RWPE1 (cell line): ENCODE measurements around the gene PKNOX2.

Experiments used
- CTCF ChIA-PET: fragments of 350-600 bp; sonication (Branson Sonifier 250); formaldehyde crosslinking; extraction: SDS; loops from one replicate; lab custom pipeline; 2021; lab: Yijun Ruan, JAX
- POLR2A ChIA-PET: fragments of 400-600 bp; formaldehyde crosslinking; extraction: SDS; loops from one replicate; lab custom pipeline; 2020; ENCODE audit warnings: antibody characterized with exemption; ENCODE audit not compliant: low non-redundant PET; lab: Yijun Ruan, JAX
- DNase-seq: peaks from one replicate; pipeline ENCODE4 v3.0.0; 2012; ENCODE audit warnings: low spot score
- H3K27ac ChIP-seq: fragments of 450-650 bp; 2 replicates; pipeline ENCODE4 v1.5.1; 2017
- CTCF ChIP-seq: fragments of 450-650 bp; conservative IDR thresholded peaks from 2 replicates; pipeline ENCODE4 v1.5.1; 2017; ENCODE audit warnings: low read depth, mild to moderate bottlenecking

The PKNOX2 gene

GRCh38 chr11:125262194-125262829 lies 97.8 kb downstream of the PKNOX2 start:
- POLR2A ChIA-PET = no interaction called here
- no peak for TF ChIP-seq CTCF
- no peak for DNase-seq
- CTCF ChIA-PET = interaction anchor here (0.6 kb wide), 1 partner anchor 11 kb away, joined by 3 read pairs; no protein-coding TSS in a partner anchor
- no peak overlapping the region for H3K27ac ChIP-seq

- CTCF ChIA-PET = interaction anchor here (0.6 kb wide), 1 partner anchor 11 kb away, joined by 3 read pairs; no protein-coding TSS in a partner anchor
- H3K27ac ChIP-seq = no peak overlapping the region
- DNase-seq = no peak
- POLR2A ChIA-PET = no interaction called here
- TF ChIP-seq CTCF = no peak
Measured at GRCh38 chr11:125262830-125263218, 98.3 kb downstream of the PKNOX2 start.

- no peak overlapping the region for H3K27ac ChIP-seq
- POLR2A ChIA-PET = no interaction called here
- TF ChIP-seq CTCF = no peak
- CTCF ChIA-PET = interaction anchor here (0.6 kb wide), 1 partner anchor 12 kb away, joined by 3 read pairs; no protein-coding TSS in a partner anchor
- DNase-seq = no peak
Measured at GRCh38 chr11:125263268-125263790, 98.8 kb downstream of the PKNOX2 start.

- ChIA-PET POLR2A (no interaction called here), CTCF (interaction anchor here (0.6 kb wide), 1 partner anchor 18 kb away, joined by 3 read pairs; no protein-coding TSS in a partner anchor)
- no peak for DNase-seq
- no peak for TF ChIP-seq CTCF
- H3K27ac ChIP-seq = no peak overlapping the region
Measured at GRCh38 chr11:125264100-125265022, 99.8 kb downstream of the PKNOX2 start.

GRCh38 chr11:125267548-125267947 lies 103.0 kb downstream of the PKNOX2 start:
- H3K27ac ChIP-seq = no peak overlapping the region
- POLR2A ChIA-PET = no interaction called here
- CTCF ChIA-PET = no interaction called here
- DNase-seq = no peak
- no peak for TF ChIP-seq CTCF

GRCh38 chr11:125268611-125269010 lies 104.1 kb downstream of the PKNOX2 start:
- TF ChIP-seq CTCF = no peak
- POLR2A ChIA-PET = no interaction called here
- CTCF ChIA-PET = no interaction called here

More at GRCh38 chr11:125268611-125269010, 104.1 kb downstream of the PKNOX2 start:
- DNase-seq = no peak
- no peak overlapping the region for H3K27ac ChIP-seq
